ENCODE data around the gene REXO1.

Gene REXO1

GRCh38 chr19:1847684-1848398 lies 442 bp downstream of the REXO1 start:
- peak; percentile 83 for DNase-seq

GRCh38 chr19:1847348-1847683 lies 967 bp downstream of the REXO1 start:
- DNase-seq: no peak

GRCh38 chr19:1846517-1847204 lies 1.6 kb downstream of the REXO1 start:
- no peak for DNase-seq

GRCh38 chr19:1845642-1846041 lies 2.6 kb downstream of the REXO1 start:
- no peak for DNase-seq

GRCh38 chr19:1845125-1845515 lies 3.2 kb downstream of the REXO1 start:
- DNase-seq: no peak

- DNase-seq: peak; percentile 46
Observed at GRCh38 chr19:1844513-1845124, 3.7 kb downstream of the REXO1 start.

- DNase-seq: no peak
Observed at GRCh38 chr19:1843646-1844394, 4.5 kb downstream of the REXO1 start.

- no peak for DNase-seq
Observed at GRCh38 chr19:1843116-1843515, 5.2 kb downstream of the REXO1 start.

- no peak for DNase-seq
Observed at GRCh38 chr19:1841209-1841924, 6.9 kb downstream of the REXO1 start.

- DNase-seq: no peak
Observed at GRCh38 chr19:1840541-1841115, 7.7 kb downstream of the REXO1 start.

GRCh38 chr19:1839658-1840540 lies 8.4 kb downstream of the REXO1 start:
- DNase-seq: peak; percentile 44

GRCh38 chr19:1837625-1838105 lies 10.6 kb downstream of the REXO1 start:
- DNase-seq: peak; percentile 70

GRCh38 chr19:1837222-1837565 lies 11.1 kb downstream of the REXO1 start:
- no peak for DNase-seq

GRCh38 chr19:1836458-1837221 lies 11.6 kb downstream of the REXO1 start:
- peak; percentile 93 for DNase-seq

- no peak for DNase-seq
Observed at GRCh38 chr19:1833540-1833939, 14.7 kb downstream of the REXO1 start.

GRCh38 chr19:1832046-1832663 lies 16.1 kb downstream of the REXO1 start:
- no peak for DNase-seq

GRCh38 chr19:1830978-1831377 lies 17.3 kb downstream of the REXO1 start:
- no peak for DNase-seq

GRCh38 chr19:1830568-1830967 lies 17.7 kb downstream of the REXO1 start:
- no peak for DNase-seq

- DNase-seq: no peak
Observed at GRCh38 chr19:1829958-1830357, 18.3 kb downstream of the REXO1 start.

Measured in hematopoietic multipotent progenitor cell treated with erythropoietin and hydrocortisone succinate and interleukin-3 and kit ligand, for 6 days (in vitro differentiated cells).